Measurements from ENCODE around the gene SPEF1.

DNA sequence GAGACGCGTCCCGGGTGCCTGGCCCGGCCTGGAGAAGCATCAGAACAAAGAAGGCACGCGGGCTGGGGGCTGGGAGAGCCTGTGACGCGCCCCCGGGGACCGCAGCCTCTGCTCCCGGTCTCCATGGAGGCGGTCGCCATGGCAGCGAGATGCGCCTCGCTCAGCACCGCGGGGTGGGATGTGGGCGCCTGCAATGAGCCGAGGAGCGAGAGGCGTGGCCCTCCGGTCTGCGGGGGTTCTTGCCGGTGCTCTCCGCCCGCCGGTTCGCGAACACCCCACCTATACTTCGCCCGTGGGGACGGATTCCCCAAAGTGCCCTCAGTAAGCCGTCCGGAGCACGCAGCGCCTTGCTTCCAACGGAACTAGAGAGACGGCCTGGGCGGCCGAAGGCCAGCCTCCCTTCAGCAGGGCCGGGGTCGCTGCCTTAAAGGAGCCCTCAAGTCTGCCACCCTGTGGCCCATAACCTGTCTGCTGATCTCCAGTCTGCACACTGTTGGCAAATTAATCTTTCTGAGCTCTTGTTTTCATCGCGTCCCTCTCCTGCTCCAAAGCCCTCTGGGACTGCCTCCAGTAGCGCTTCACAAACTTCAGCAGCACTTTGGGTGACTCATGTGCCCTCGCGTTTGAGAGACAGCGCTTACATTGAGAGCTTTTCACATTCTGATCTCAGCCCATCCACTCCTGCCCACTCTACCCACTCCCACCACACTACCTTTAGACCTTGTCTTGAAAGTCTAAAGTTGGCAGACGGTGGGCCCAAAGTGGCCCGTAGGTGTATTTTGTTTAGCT is 12.7 kb downstream of the SPEF1 start:
- TF ChIP-seq, protein P1, sequence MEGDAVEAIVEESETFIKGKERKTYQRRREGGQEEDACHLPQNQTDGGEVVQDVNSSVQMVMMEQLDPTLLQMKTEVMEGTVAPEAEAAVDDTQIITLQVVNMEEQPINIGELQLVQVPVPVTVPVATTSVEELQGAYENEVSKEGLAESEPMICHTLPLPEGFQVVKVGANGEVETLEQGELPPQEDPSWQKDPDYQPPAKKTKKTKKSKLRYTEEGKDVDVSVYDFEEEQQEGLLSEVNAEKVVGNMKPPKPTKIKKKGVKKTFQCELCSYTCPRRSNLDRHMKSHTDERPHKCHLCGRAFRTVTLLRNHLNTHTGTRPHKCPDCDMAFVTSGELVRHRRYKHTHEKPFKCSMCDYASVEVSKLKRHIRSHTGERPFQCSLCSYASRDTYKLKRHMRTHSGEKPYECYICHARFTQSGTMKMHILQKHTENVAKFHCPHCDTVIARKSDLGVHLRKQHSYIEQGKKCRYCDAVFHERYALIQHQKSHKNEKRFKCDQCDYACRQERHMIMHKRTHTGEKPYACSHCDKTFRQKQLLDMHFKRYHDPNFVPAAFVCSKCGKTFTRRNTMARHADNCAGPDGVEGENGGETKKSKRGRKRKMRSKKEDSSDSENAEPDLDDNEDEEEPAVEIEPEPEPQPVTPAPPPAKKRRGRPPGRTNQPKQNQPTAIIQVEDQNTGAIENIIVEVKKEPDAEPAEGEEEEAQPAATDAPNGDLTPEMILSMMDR (conservative IDR thresholded peaks at IDR 0.05 in 1 of 2, IDR thresholded peaks at IDR 0.05 in 1 of 2; ENCODE audit: extremely low read depth in 1 of 2, insufficient read depth in 1 of 2, low read depth in 1 of 2, low read length in 2 of 2), result peak; percentile 15 to 59
- TF ChIP-seq EZH2 (IDR thresholded peaks at IDR 0.05; ENCODE audit: borderline replicate concordance, low read length), result no peak
